ENCODE data around the gene CYP2A6.

GRCh38 chr19:40807147-40808020, 42.9 kb downstream of the CYP2A6 start:
- TF ChIP-seq POLR2AphosphoS5 (IDR thresholded peaks at IDR 0.05; ENCODE audit: borderline replicate concordance, low read depth, low read length) (0 out of 2 replicates have a peak, but pooled peaks have one; percentile 6), EZH2 (IDR thresholded peaks at IDR 0.05) (no peak)
